ENCODE measurements around the gene TMC2.

TMC2 gene

GRCh38 chr20:2603816-2604505, 67.6 kb downstream of the TMC2 start:
- Histone ChIP-seq H3K9me2 (replicated peaks; ENCODE audit: control insufficient read depth, low read length) (no peaks in the 10 kb centered on the region), H3F3A (ENCODE audit: control insufficient read depth, insufficient read depth) (no peaks in the 10 kb centered on the region), H3K36me3 (ENCODE audit: control insufficient read depth, low read length) (no peaks in the 10 kb centered on the region), H3K27me3 (ENCODE audit: control insufficient read depth, low read length) (peaks cover 2% of the 10 kb centered on the region; the same call in 1 of the 2 replicates), H3K4me1 (ENCODE audit: control insufficient read depth, low read length) (no peaks in the 10 kb centered on the region), H4K20me1 (ENCODE audit: control insufficient read depth, insufficient read depth, low read depth, low read length) (no peaks in the 10 kb centered on the region), H3K9me3 (ENCODE audit: control insufficient read depth, insufficient read depth, low read length) (no peaks in the 10 kb centered on the region), H3K79me2 (ENCODE audit: control insufficient read depth, low read length) (no peaks in the 10 kb centered on the region), H3K4me3 (ENCODE audit: low read length) (no peak overlapping the region), H3K4me2 (ENCODE audit: low read length) (no peak overlapping the region), H3K27ac (ENCODE audit: low read depth, low read length) (no peak overlapping the region)
- no peak for TF ChIP-seq CTCF (IDR thresholded peaks at IDR 0.05; ENCODE audit: low read depth, low read length, poor library complexity, severe bottlenecking)
- no peak for TF ChIP-seq EZH2phosphoT487 (IDR thresholded peaks at IDR 0.05; ENCODE audit: borderline replicate concordance, low read length)

- Histone ChIP-seq H3K79me2 (ENCODE audit: control insufficient read depth, low read length) (no peaks in the 10 kb centered on the region), H3K27me3 (ENCODE audit: control insufficient read depth, low read length) (peaks cover 2% of the 10 kb centered on the region; the same call in 1 of the 2 replicates), H3F3A (ENCODE audit: control insufficient read depth, insufficient read depth) (no peaks in the 10 kb centered on the region), H3K9me2 (replicated peaks; ENCODE audit: control insufficient read depth, low read length) (no peaks in the 10 kb centered on the region), H3K4me3 (ENCODE audit: low read length) (no peak overlapping the region), H3K9me3 (ENCODE audit: control insufficient read depth, insufficient read depth, low read length) (no peaks in the 10 kb centered on the region), H3K27ac (ENCODE audit: low read depth, low read length) (no peak overlapping the region), H3K36me3 (ENCODE audit: control insufficient read depth, low read length) (no peaks in the 10 kb centered on the region), H3K4me2 (ENCODE audit: low read length) (no peak overlapping the region), H3K4me1 (ENCODE audit: control insufficient read depth, low read length) (no peaks in the 10 kb centered on the region), H4K20me1 (ENCODE audit: control insufficient read depth, insufficient read depth, low read depth, low read length) (no peaks in the 10 kb centered on the region)
- no peak for TF ChIP-seq EZH2phosphoT487 (IDR thresholded peaks at IDR 0.05; ENCODE audit: borderline replicate concordance, low read length)
- no peak for TF ChIP-seq CTCF (IDR thresholded peaks at IDR 0.05; ENCODE audit: low read depth, low read length, poor library complexity, severe bottlenecking)
Observed at GRCh38 chr20:2604506-2604835, 68.1 kb downstream of the TMC2 start.

GRCh38 chr20:2606507-2607006, 70.2 kb downstream of the TMC2 start:
- Histone ChIP-seq H3K4me3 (ENCODE audit: low read length) (no peak overlapping the region), H3K27me3 (ENCODE audit: control insufficient read depth, low read length) (peaks cover 3% of the 10 kb centered on the region; the same call in 1 of the 2 replicates), H3F3A (ENCODE audit: control insufficient read depth, insufficient read depth) (no peaks in the 10 kb centered on the region), H3K79me2 (ENCODE audit: control insufficient read depth, low read length) (no peaks in the 10 kb centered on the region), H3K27ac (ENCODE audit: low read depth, low read length) (no peak overlapping the region), H3K9me2 (replicated peaks; ENCODE audit: control insufficient read depth, low read length) (no peaks in the 10 kb centered on the region), H3K9me3 (ENCODE audit: control insufficient read depth, insufficient read depth, low read length) (no peaks in the 10 kb centered on the region), H3K4me1 (ENCODE audit: control insufficient read depth, low read length) (no peaks in the 10 kb centered on the region), H3K36me3 (ENCODE audit: control insufficient read depth, low read length) (no peaks in the 10 kb centered on the region), H3K4me2 (ENCODE audit: low read length) (no peak overlapping the region), H4K20me1 (ENCODE audit: control insufficient read depth, insufficient read depth, low read depth, low read length) (no peaks in the 10 kb centered on the region)
- TF ChIP-seq CTCF (IDR thresholded peaks at IDR 0.05; ENCODE audit: low read depth, low read length, poor library complexity, severe bottlenecking) (no peak), EZH2phosphoT487 (IDR thresholded peaks at IDR 0.05; ENCODE audit: borderline replicate concordance, low read length) (no peak)
